Measurements from ENCODE around the gene IL10RB. TPM values are rescaled to one million over a fixed set of nuclear protein-coding genes. Genes with fewer than 3 reads are reported as not detected.
A peak's percentile ranks its signal among the peaks of the same experiment; 100 is the strongest.

Gene IL10RB
- total and polyA plus RNA-seq, 2 of the 13 experiments (the other 11 are each of a cell fraction or from before 2014, with no cell fraction given): 17.4 to 18.2 TPM

DNA sequence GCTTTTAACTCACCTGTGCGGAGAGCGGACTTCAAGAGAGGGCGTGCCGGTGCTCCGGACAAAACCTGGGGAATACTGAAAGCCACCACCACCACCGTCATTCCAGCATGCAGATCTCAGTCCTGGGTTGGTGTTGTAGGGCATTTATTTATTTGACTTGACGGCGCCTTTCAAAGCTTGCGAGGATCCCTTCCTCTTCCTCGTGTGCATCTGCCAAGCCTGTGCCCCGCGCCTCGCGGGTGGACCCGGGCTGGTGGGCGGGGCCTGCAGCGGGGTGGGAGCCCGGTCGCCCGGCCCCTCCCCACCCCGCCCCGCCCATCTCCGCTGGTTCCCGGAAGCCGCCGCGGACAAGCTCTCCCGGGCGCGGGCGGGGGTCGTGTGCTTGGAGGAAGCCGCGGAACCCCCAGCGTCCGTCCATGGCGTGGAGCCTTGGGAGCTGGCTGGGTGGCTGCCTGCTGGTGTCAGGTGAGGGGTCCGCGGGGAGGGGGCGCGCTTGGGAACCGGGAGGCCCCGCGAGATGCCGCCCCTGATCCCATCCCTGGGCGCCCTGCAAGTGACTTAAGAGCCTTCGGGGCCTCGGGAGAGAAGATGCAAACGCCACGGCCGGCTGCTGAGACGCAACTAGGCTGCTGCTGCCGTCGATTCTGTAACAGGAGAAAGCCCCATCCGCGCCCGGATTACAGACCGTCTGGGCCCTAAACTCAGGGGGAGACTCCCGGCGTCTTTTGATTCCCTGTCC is at the start of gene IL10RB (continued):
- TF ChIP-seq, protein P1, sequence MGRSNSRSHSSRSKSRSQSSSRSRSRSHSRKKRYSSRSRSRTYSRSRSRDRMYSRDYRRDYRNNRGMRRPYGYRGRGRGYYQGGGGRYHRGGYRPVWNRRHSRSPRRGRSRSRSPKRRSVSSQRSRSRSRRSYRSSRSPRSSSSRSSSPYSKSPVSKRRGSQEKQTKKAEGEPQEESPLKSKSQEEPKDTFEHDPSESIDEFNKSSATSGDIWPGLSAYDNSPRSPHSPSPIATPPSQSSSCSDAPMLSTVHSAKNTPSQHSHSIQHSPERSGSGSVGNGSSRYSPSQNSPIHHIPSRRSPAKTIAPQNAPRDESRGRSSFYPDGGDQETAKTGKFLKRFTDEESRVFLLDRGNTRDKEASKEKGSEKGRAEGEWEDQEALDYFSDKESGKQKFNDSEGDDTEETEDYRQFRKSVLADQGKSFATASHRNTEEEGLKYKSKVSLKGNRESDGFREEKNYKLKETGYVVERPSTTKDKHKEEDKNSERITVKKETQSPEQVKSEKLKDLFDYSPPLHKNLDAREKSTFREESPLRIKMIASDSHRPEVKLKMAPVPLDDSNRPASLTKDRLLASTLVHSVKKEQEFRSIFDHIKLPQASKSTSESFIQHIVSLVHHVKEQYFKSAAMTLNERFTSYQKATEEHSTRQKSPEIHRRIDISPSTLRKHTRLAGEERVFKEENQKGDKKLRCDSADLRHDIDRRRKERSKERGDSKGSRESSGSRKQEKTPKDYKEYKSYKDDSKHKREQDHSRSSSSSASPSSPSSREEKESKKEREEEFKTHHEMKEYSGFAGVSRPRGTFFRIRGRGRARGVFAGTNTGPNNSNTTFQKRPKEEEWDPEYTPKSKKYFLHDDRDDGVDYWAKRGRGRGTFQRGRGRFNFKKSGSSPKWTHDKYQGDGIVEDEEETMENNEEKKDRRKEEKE (IDR thresholded peaks at IDR 0.05): no peak
- no peak for TF ChIP-seq FOXP1 (IDR thresholded peaks at IDR 0.05)
- no peak for TF ChIP-seq FOXP1 (CRISPR knock-in tag; IDR thresholded peaks at IDR 0.05)
- TF ChIP-seq GTF3A (CRISPR knock-in tag; conservative IDR thresholded peaks at IDR 0.05): no peak
- TF ChIP-seq POLR2AphosphoS5 (IDR thresholded peaks at IDR 0.05; ENCODE audit: low read depth, low read length): peak; percentile 58
- 0 out of 2 replicates have a peak, but pooled peaks have one; percentile 41 for TF ChIP-seq KLF6 (CRISPR knock-in tag; IDR thresholded peaks at IDR 0.05)
- TF ChIP-seq, protein P2, sequence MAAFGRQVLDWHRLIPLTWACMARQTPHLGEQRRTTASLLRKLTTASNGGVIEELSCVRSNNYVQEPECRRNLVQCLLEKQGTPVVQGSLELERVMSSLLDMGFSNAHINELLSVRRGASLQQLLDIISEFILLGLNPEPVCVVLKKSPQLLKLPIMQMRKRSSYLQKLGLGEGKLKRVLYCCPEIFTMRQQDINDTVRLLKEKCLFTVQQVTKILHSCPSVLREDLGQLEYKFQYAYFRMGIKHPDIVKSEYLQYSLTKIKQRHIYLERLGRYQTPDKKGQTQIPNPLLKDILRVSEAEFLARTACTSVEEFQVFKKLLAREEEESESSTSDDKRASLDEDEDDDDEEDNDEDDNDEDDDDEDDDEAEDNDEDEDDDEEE (CRISPR knock-in tag; IDR thresholded peaks at IDR 0.05): no peak
- TF ChIP-seq ZC3H13 (CRISPR knock-in tag; IDR thresholded peaks at IDR 0.05): peak; percentile 96
- no peak for TF ChIP-seq ZNF788 (CRISPR knock-in tag; IDR thresholded peaks at IDR 0.05; ENCODE audit: borderline replicate concordance)
- TF ChIP-seq, protein P3, sequence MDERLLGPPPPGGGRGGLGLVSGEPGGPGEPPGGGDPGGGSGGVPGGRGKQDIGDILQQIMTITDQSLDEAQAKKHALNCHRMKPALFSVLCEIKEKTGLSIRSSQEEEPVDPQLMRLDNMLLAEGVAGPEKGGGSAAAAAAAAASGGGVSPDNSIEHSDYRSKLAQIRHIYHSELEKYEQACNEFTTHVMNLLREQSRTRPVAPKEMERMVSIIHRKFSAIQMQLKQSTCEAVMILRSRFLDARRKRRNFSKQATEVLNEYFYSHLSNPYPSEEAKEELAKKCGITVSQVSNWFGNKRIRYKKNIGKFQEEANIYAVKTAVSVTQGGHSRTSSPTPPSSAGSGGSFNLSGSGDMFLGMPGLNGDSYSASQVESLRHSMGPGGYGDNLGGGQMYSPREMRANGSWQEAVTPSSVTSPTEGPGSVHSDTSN (CRISPR knock-in tag; IDR thresholded peaks at IDR 0.05): no peak
- no peak for TF ChIP-seq NFATC3 (CRISPR knock-in tag; IDR thresholded peaks at IDR 0.05)
- TF ChIP-seq REL (CRISPR knock-in tag; conservative IDR thresholded peaks at IDR 0.05): no peak
- TF ChIP-seq PHF20 (CRISPR knock-in tag; IDR thresholded peaks at IDR 0.05): peak; percentile 60
- TF ChIP-seq ZNF235 (CRISPR knock-in tag; IDR thresholded peaks at IDR 0.05; ENCODE audit: borderline replicate concordance): no peak
- TF ChIP-seq ZMYM3 (CRISPR knock-in tag; IDR thresholded peaks at IDR 0.05): peak; percentile 14; the same call in 1 of the 2 replicates
- peak; percentile 83 for TF ChIP-seq ELF1 (CRISPR knock-in tag; IDR thresholded peaks at IDR 0.05)
- TF ChIP-seq, protein P4, sequence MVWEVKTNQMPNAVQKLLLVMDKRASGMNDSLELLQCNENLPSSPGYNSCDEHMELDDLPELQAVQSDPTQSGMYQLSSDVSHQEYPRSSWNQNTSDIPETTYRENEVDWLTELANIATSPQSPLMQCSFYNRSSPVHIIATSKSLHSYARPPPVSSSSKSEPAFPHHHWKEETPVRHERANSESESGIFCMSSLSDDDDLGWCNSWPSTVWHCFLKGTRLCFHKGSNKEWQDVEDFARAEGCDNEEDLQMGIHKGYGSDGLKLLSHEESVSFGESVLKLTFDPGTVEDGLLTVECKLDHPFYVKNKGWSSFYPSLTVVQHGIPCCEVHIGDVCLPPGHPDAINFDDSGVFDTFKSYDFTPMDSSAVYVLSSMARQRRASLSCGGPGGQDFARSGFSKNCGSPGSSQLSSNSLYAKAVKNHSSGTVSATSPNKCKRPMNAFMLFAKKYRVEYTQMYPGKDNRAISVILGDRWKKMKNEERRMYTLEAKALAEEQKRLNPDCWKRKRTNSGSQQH (CRISPR knock-in tag; IDR thresholded peaks at IDR 0.05; ENCODE audit: low read depth): no peak
- TF ChIP-seq MTA1 (CRISPR knock-in tag; IDR thresholded peaks at IDR 0.05; ENCODE audit: borderline replicate concordance): 0 out of 2 replicates have a peak, but pooled peaks have one; percentile 23
- peak; percentile 21; the same call in 1 of the 2 replicates for TF ChIP-seq RARA (CRISPR knock-in tag; IDR thresholded peaks at IDR 0.05)
- TF ChIP-seq ZBTB1 (CRISPR knock-in tag; IDR thresholded peaks at IDR 0.05; ENCODE audit: borderline replicate concordance): no peak
